ENCODE results near the gene VAMP2.

- no peak for TF ChIP-seq EZH2 (IDR thresholded peaks at IDR 0.05; ENCODE audit: insufficient read depth, low read length)
- TF ChIP-seq, protein P1, sequence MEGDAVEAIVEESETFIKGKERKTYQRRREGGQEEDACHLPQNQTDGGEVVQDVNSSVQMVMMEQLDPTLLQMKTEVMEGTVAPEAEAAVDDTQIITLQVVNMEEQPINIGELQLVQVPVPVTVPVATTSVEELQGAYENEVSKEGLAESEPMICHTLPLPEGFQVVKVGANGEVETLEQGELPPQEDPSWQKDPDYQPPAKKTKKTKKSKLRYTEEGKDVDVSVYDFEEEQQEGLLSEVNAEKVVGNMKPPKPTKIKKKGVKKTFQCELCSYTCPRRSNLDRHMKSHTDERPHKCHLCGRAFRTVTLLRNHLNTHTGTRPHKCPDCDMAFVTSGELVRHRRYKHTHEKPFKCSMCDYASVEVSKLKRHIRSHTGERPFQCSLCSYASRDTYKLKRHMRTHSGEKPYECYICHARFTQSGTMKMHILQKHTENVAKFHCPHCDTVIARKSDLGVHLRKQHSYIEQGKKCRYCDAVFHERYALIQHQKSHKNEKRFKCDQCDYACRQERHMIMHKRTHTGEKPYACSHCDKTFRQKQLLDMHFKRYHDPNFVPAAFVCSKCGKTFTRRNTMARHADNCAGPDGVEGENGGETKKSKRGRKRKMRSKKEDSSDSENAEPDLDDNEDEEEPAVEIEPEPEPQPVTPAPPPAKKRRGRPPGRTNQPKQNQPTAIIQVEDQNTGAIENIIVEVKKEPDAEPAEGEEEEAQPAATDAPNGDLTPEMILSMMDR (IDR thresholded peaks at IDR 0.05; ENCODE audit: insufficient read depth, low read depth, low read length), result no peak
Measured at GRCh38 chr17:8209907-8210760, 47.4 kb upstream of the VAMP2 start, which contains the start of gene AURKB.
